ENCODE measurements around the gene POLR3G. TPM values are rescaled to one million over a fixed set of nuclear protein-coding genes. Genes with fewer than 3 reads are reported as not detected.

The POLR3G gene
- total and polyA plus RNA-seq, 2 experiments from 2014 or later = 0.95 to 1.6 TPM

GRCh38 chr5:90446961-90447360 is 27.7 kb upstream of the POLR3G start:
- Histone ChIP-seq H3K27me3 (no peaks in the 10 kb centered on the region), H3K36me3 (no peaks in the 10 kb centered on the region), H3K9me3 (ENCODE audit: low read depth) (no peaks in the 10 kb centered on the region), H3K4me3 (no peak overlapping the region), H3K4me1 (ENCODE audit: low read depth) (no peaks in the 10 kb centered on the region), H3K27ac (no peak overlapping the region)
- TF ChIP-seq, protein P1, sequence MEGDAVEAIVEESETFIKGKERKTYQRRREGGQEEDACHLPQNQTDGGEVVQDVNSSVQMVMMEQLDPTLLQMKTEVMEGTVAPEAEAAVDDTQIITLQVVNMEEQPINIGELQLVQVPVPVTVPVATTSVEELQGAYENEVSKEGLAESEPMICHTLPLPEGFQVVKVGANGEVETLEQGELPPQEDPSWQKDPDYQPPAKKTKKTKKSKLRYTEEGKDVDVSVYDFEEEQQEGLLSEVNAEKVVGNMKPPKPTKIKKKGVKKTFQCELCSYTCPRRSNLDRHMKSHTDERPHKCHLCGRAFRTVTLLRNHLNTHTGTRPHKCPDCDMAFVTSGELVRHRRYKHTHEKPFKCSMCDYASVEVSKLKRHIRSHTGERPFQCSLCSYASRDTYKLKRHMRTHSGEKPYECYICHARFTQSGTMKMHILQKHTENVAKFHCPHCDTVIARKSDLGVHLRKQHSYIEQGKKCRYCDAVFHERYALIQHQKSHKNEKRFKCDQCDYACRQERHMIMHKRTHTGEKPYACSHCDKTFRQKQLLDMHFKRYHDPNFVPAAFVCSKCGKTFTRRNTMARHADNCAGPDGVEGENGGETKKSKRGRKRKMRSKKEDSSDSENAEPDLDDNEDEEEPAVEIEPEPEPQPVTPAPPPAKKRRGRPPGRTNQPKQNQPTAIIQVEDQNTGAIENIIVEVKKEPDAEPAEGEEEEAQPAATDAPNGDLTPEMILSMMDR (IDR thresholded peaks at IDR 0.05; ENCODE audit: low read depth, low read length) = no peak
- DNase-seq (ENCODE audit: low read depth in 1 of 2, low spot score in 1 of 2) = peak in 1 of 2 donors; percentile 76

DNA sequence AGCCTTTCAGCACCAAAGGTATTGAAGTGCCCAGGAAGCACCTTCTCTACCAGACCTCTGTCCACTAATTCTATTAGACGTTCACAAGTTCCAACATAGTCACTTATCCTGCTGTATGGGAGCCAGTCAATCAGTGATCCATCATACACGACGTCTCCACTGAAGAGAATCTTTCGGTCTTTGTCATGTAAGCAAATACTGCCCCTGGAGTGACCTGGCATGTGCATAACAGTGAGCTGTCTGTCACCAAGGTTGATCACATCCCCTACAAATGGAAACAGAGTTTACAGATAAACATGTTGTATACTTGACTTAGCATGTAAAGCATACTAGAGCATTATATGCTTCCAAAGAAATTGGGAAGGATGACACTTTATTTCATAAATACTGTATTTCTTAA is 13.4 kb upstream of the POLR3G start:
- Histone ChIP-seq H3K4me1 (ENCODE audit: low read depth) (no peaks in the 10 kb centered on the region), H3K9me3 (ENCODE audit: low read depth) (no peaks in the 10 kb centered on the region), H3K27ac (no peak overlapping the region), H3K4me3 (no peak overlapping the region), H3K27me3 (no peaks in the 10 kb centered on the region), H3K36me3 (peaks cover 11% of the 10 kb centered on the region)
- DNase-seq (ENCODE audit: low read depth in 1 of 2, low spot score in 1 of 2) = no peak
- TF ChIP-seq, protein P1 (IDR thresholded peaks at IDR 0.05; ENCODE audit: low read depth, low read length) = no peak

DNA sequence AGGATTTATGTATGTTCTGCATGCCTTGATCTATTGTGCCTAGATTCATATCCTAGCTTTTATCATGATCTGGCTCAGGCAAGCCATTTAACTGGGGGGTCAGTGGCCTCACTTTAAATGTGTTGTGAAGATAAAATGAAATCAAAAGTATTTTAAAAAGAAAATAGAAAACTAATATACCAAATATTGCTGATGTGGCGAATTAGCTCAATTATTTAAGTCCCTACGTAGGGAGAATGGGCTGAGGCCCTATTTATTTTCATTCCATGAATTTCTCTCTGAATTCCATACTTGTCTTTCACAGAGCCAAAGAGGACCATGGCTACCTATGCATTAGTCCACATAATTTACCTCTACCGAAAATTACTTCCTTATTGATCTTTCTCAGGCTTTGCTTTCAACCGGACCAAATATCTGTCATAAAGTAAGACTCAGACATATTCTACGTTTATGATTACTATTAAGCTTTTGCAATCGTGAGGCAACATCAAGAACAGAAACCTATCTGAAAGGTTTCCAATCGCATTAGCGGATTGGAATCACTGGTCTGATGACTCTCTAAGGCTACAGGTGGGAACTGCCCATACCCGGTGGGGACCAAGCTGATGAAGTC is 1.8 kb upstream of the POLR3G start:
- Histone ChIP-seq H3K27ac (no peak overlapping the region), H3K27me3 (no peaks in the 10 kb centered on the region), H3K4me1 (ENCODE audit: low read depth) (peaks cover 18% of the 10 kb centered on the region), H3K36me3 (no peaks in the 10 kb centered on the region), H3K4me3 (peak overlapping the region; percentile 57), H3K9me3 (ENCODE audit: low read depth) (no peaks in the 10 kb centered on the region)
- TF ChIP-seq, protein P1 (IDR thresholded peaks at IDR 0.05; ENCODE audit: low read depth, low read length) = no peak
- no peak for DNase-seq (ENCODE audit: low read depth in 1 of 2, low spot score in 1 of 2)

DNA sequence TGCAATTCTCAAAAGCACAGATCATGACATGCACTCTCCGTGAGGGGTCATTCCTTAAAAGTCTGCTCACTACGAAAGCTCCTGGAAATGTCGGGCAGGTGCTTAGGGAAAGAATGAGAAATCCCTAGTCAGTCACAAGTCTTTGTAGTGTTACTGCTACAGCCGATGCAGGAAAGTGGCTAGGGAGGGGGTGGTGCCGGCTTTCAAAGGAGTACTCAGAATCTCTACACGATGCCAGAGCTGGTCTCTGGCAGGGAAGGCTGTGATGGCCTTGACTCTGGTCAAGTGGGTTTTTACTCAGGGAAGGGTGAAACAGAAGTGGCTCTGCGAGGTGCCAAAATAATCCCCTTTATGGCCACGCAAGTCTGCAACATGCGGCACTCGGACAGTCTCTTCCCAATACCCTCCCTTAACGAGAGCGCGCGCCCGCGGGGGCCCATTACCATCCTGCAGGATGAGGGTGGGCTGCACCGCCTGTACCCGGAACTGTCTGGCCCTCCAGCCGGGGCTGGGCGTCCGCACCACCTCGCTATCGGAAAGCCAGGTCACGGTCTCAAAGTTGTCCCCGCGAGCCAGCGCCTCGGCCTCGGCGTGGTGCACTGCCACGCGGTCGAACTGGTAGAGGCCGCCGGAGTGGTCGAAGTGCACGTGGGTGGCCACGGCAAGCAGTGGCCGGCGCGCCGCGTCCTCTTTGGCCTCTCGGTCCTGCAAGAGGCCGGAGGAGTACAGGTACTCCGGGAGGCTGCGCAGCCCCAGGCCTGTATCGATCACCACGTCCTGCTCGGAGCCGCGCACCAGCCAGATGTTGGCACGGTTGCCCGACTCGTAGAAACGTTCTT is 1.0 kb upstream of the POLR3G start:
- H3K4me1 ChIP-seq (ENCODE audit: low read depth) = peaks cover 18% of the 10 kb centered on the region
- peak overlapping the region; percentile 55 for H3K27ac ChIP-seq
- H3K4me3 ChIP-seq = peak overlapping the region; percentile 57
- H3K9me3 ChIP-seq (ENCODE audit: low read depth) = no peaks in the 10 kb centered on the region
- H3K36me3 ChIP-seq = no peaks in the 10 kb centered on the region
- H3K27me3 ChIP-seq = no peaks in the 10 kb centered on the region
- DNase-seq (ENCODE audit: low read depth in 1 of 2, low spot score in 1 of 2) = peak in 1 of 2 donors; percentile 56
- TF ChIP-seq, protein P1 (IDR thresholded peaks at IDR 0.05; ENCODE audit: low read depth, low read length) = no peak

- H3K27me3 ChIP-seq = peaks cover 3% of the 10 kb centered on the region
- H3K27ac ChIP-seq = no peak overlapping the region
- H3K36me3 ChIP-seq = no peaks in the 10 kb centered on the region
- peak overlapping the region; percentile 57 for H3K4me3 ChIP-seq
- H3K9me3 ChIP-seq (ENCODE audit: low read depth) = no peaks in the 10 kb centered on the region
- DNase-seq (ENCODE audit: low read depth in 1 of 2, low spot score in 1 of 2) = no peak
- peaks cover 18% of the 10 kb centered on the region for H3K4me1 ChIP-seq (ENCODE audit: low read depth)
- TF ChIP-seq, protein P1 (IDR thresholded peaks at IDR 0.05; ENCODE audit: low read depth, low read length) = no peak
These were observed 844 bp downstream of the POLR3G start for GRCh38 chr5:90475436-90475980.
